Retinal pigment epithelial cell (primary cell): Measurements from ENCODE around the gene ATXN7.

Experiments
- DNase-seq: peaks from one replicate; pipeline ENCODE4 v3.0.0-alpha.2; 2010; ENCODE audit warnings: low read depth
- H3K4me3 ChIP-seq: 2 replicates; pipeline ENCODE4 v1.5.1; 2011; ENCODE audit warnings: mild to moderate bottlenecking, low read length, control low read depth, moderate library complexity
- TF ChIP-seq, protein P1 (sequence below): conservative IDR thresholded peaks from 2 replicates; pipeline ENCODE4 v1.5.1; 2011; ENCODE audit warnings: low read depth, low read length, control low read depth, inconsistent platforms

ATXN7 gene

DNA sequence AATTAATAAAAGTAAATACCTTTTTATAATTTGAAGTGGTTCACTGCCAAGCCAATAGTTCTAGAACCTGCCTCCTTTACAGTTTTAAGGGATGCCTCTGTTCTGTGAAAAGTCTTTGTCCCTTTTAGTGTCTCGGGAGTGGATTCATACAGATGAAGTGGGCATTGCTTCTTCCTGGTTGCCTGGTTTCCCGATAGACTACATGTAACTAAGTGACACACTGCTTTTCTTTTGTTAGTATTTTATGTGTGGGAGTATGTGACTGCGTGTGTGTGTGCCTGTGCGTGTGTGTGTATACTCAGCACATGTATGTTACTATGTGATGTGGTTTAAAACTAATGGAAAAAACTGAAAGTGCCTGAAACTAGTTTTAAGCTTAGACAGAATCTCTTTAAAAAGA, 138.6 kb downstream of the ATXN7 start:
- DNase-seq: no peak
- TF ChIP-seq, protein P1, sequence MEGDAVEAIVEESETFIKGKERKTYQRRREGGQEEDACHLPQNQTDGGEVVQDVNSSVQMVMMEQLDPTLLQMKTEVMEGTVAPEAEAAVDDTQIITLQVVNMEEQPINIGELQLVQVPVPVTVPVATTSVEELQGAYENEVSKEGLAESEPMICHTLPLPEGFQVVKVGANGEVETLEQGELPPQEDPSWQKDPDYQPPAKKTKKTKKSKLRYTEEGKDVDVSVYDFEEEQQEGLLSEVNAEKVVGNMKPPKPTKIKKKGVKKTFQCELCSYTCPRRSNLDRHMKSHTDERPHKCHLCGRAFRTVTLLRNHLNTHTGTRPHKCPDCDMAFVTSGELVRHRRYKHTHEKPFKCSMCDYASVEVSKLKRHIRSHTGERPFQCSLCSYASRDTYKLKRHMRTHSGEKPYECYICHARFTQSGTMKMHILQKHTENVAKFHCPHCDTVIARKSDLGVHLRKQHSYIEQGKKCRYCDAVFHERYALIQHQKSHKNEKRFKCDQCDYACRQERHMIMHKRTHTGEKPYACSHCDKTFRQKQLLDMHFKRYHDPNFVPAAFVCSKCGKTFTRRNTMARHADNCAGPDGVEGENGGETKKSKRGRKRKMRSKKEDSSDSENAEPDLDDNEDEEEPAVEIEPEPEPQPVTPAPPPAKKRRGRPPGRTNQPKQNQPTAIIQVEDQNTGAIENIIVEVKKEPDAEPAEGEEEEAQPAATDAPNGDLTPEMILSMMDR: no peak
- H3K4me3 ChIP-seq: no peak overlapping the region

GRCh38 chr3:64003589-64003988, 139.9 kb downstream of the ATXN7 start:
- no peak overlapping the region for H3K4me3 ChIP-seq
- no peak for DNase-seq
- TF ChIP-seq, protein P1: no peak

- TF ChIP-seq, protein P1: no peak
- DNase-seq: no peak
- no peak overlapping the region for H3K4me3 ChIP-seq
Measured at GRCh38 chr3:64008017-64008416, 144.3 kb downstream of the ATXN7 start.

- DNase-seq: no peak
- TF ChIP-seq, protein P1: no peak
- no peak overlapping the region for H3K4me3 ChIP-seq
Measured at GRCh38 chr3:64008487-64009351, 145.1 kb downstream of the ATXN7 start.

- TF ChIP-seq, protein P1: no peak
- DNase-seq: no peak
- no peak overlapping the region for H3K4me3 ChIP-seq
Measured at GRCh38 chr3:64009528-64009927, 145.9 kb downstream of the ATXN7 start.

DNA sequence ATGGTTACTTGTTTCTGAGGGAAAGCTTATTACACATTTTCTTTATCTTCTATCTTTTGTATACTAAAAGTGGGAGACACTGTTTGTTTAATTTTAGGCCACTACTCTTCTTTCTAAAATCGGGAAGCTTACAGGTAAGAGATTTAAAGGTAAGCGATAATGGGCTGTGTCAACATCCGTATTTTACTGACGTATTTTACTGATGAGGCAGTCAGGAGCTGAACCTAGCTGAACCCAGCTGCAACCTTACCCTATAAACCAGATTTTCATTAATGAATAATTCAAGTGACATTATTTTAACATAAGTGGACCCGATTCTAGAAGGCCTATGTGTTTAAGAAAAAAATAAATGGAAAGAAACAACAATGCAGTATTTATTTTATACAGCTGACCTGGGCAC, 146.5 kb downstream of the ATXN7 start:
- TF ChIP-seq, protein P1: no peak
- H3K4me3 ChIP-seq: no peak overlapping the region
- DNase-seq: no peak

- peak; percentile 52 for DNase-seq
- TF ChIP-seq, protein P1: no peak
- no peak overlapping the region for H3K4me3 ChIP-seq
Measured at GRCh38 chr3:64011685-64012084, 148.0 kb downstream of the ATXN7 start.
